Measurements from ENCODE around the gene MEGF11.

- no peak for TF ChIP-seq CTCF (IDR thresholded peaks at IDR 0.05; ENCODE audit: low read depth, low read length)
- TF ChIP-seq EZH2phosphoT487 (IDR thresholded peaks at IDR 0.05; ENCODE audit: low read depth) = no peak
Measured at GRCh38 chr15:66164788-66165187, 88.8 kb downstream of the MEGF11 start.

Measured in OCI-LY3 (cell line).